NCI-H1105 (cell line): ENCODE results near the gene ZNF223.

Experiments
- DNase-seq: peaks from one replicate; lab custom pipeline; 2025; lab: John Stamatoyannopoulos, UW

The ZNF223 gene

GRCh38 chr19:44071824-44072542, 20.1 kb downstream of the ZNF223 start, which contains the start of gene ZNF284:
Gene ZNF284 (plus strand): TSS chr19:44072159. CDS start chr19:44076390, 4,231 bp downstream.
- DNase-seq = peak; percentile 59

GRCh38 chr19:44072543-44073401, 20.9 kb downstream of the ZNF223 start:
- no peak for DNase-seq

- DNase-seq = no peak
These were observed 24.5 kb downstream of the ZNF223 start for GRCh38 chr19:44076325-44076724.

- no peak for DNase-seq
These were observed 40.3 kb downstream of the ZNF223 start for GRCh38 chr19:44092108-44092507.

- DNase-seq = peak; percentile 90
These were observed 42.3 kb downstream of the ZNF223 start, which contains the start of gene ZNF224 for GRCh38 chr19:44093931-44094765. Gene ZNF224 (plus strand): TSS chr19:44094361. CDS start chr19:44097874, 3,513 bp downstream.

GRCh38 chr19:44107751-44108150, 55.9 kb downstream of the ZNF223 start:
- DNase-seq = no peak

- no peak for DNase-seq
These were observed 57.6 kb downstream of the ZNF223 start for GRCh38 chr19:44109458-44109857.

DNA sequence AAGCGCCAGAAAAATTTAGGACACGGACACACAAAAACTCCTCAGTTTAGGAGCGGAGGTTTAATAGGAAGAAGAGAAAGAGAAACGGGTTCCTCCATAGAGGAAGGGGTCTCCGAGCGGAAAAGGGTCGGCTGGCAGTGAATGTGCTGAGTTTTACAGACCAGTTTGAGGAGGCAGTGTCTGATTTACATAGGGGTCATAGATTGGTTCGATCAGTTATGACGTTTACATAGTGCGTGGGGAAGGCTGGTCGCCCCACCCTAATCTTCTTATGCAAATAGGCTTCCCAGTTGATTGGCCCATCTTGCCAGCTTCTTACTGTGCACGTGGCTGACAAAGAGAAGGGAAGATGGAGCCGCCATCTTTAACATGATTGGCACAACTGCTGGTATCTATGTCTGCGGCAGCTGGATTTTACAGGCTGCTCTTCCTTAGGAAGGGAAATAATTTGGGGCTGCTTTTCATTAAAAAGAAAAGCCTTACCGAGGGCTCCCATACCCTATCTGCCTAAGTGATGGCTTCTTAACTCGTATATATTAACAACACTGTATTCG, 60.2 kb downstream of the ZNF223 start:
- DNase-seq = no peak

- DNase-seq = no peak
These were observed 60.9 kb downstream of the ZNF223 start for GRCh38 chr19:44112802-44113137.

- peak; percentile 94 for DNase-seq
These were observed 61.4 kb downstream of the ZNF223 start, which contains the start of gene ZNF225 for GRCh38 chr19:44113138-44113783. Gene ZNF225 (plus strand): TSS chr19:44113399. CDS start chr19:44115828, 2,429 bp downstream.

DNA sequence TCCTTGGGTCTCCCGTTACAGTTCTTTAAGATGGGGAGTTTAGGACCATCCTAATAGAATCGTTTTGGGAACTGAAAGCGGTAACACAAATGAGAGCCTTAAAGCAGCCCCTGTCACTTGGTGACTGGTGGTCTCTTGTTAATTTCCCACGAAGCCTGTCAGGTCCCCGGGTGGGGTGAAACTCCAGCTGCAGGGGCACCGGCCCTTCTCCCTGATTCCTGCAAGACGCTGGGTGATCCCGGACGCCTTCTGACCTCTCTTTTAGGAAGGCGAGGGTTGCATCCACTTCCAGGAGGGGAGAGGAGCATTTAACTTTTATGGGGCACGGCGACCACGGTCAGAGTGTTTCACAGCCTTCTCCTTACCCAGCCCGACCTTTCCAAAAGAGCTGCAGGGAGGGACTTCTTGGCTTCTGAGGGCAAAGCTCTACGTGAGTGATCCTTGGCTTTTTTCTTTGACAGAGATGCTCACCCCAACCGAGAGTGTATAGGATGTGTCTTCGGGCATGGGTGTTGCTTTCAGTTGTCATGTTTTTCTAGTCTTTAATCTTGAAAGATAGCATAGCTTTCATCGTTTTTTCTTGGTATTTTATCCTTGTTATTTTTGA, 62.1 kb downstream of the ZNF223 start:
- DNase-seq = no peak
